ENCODE data around the gene OVCA2.

The OVCA2 gene

DNA sequence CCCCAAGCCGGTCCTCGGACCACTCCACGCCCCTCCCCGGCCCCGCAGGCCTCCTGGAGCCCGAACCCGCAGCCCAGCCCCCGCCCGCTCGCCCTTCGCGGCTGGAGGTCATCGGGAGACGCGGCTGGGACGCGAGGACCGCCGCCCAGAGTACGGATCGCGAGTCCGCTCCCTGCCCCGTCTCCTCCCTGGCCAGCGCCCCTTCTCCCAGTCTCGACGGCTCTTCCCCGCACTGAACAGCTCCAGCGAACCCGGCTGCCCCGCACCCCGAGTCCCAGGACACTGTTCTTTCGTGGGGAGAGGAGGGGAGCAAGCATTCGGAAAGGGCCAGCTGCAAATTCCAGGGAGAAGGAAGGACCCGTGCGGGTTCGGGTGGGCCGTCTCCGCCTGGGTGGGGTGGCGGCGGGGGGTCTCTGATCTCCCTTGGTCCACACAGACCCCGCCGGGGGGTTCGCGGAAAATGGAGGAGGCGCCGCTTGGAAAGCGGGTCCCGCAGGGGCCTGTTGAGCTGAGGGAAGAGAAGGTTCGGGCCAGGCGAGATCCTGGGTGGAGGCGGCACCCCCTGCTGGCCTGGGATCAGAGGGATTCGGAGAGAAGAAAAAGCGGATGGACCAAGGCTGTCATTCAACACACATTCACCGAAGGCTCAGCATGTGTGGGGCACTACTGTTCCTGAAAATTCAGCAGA, 16.1 kb upstream of the OVCA2 start (continued):
- TF ChIP-seq ZNF585B (tag by site-specific recombination; IDR thresholded peaks at IDR 0.05) (no peak), ZNF843 (tag by site-specific recombination; IDR thresholded peaks at IDR 0.05) (no peak), GLI4 (tag by site-specific recombination; IDR thresholded peaks at IDR 0.05) (no peak), ZNF785 (tag by site-specific recombination; IDR thresholded peaks at IDR 0.05) (no peak), ZNF341 (tag by site-specific recombination; IDR thresholded peaks at IDR 0.05; ENCODE audit: low read depth) (peak; percentile 64), GLIS1 (tag by site-specific recombination; IDR thresholded peaks at IDR 0.05) (peak; percentile 87), MYNN (tag by site-specific recombination; IDR thresholded peaks at IDR 0.05; ENCODE audit: borderline replicate concordance) (no peak), ZNF132 (tag by site-specific recombination; IDR thresholded peaks at IDR 0.05; ENCODE audit: borderline replicate concordance) (no peak), ZNF76 (tag by site-specific recombination; IDR thresholded peaks at IDR 0.05; ENCODE audit: borderline replicate concordance, low read depth) (no peak), ZNF621 (tag by site-specific recombination; IDR thresholded peaks at IDR 0.05) (no peak), ZNF391 (tag by site-specific recombination; IDR thresholded peaks at IDR 0.05; ENCODE audit: borderline replicate concordance, low read depth) (no peak), ZNF138 (tag by site-specific recombination; IDR thresholded peaks at IDR 0.05; ENCODE audit: borderline replicate concordance) (no peak), GLIS2 (tag by site-specific recombination; IDR thresholded peaks at IDR 0.05) (peak; percentile 76), ZNF548 (tag by site-specific recombination; IDR thresholded peaks at IDR 0.05) (no peak), ZNF248 (tag by site-specific recombination; IDR thresholded peaks at IDR 0.05) (no peak), ZBTB1 (tag by site-specific recombination; IDR thresholded peaks at IDR 0.05) (no peak), KLF7 (tag by site-specific recombination; IDR thresholded peaks at IDR 0.05; ENCODE audit: borderline replicate concordance) (no peak), ZNF157 (tag by site-specific recombination; IDR thresholded peaks at IDR 0.05) (no peak), ZNF510 (tag by site-specific recombination; IDR thresholded peaks at IDR 0.05; ENCODE audit: insufficient replicate concordance) (no peak), ZNF404 (tag by site-specific recombination; IDR thresholded peaks at IDR 0.05) (no peak), ZNF335 (tag by site-specific recombination; conservative IDR thresholded peaks at IDR 0.05) (peak; percentile 85), ZNF776 (tag by site-specific recombination; IDR thresholded peaks at IDR 0.05; ENCODE audit: borderline replicate concordance) (no peak), ZNF837 (tag by site-specific recombination; IDR thresholded peaks at IDR 0.05) (no peak), ZNF654 (tag by site-specific recombination; IDR thresholded peaks at IDR 0.05; ENCODE audit: low read depth) (peak; percentile 72), REPIN1 (tag by site-specific recombination; IDR thresholded peaks at IDR 0.05; ENCODE audit: low read depth) (no peak), ZNF555 (tag by site-specific recombination; conservative IDR thresholded peaks at IDR 0.05) (no peak), SCRT1 (tag by site-specific recombination; IDR thresholded peaks at IDR 0.05; ENCODE audit: borderline replicate concordance) (no peak)
- TF ChIP-seq, protein P1, sequence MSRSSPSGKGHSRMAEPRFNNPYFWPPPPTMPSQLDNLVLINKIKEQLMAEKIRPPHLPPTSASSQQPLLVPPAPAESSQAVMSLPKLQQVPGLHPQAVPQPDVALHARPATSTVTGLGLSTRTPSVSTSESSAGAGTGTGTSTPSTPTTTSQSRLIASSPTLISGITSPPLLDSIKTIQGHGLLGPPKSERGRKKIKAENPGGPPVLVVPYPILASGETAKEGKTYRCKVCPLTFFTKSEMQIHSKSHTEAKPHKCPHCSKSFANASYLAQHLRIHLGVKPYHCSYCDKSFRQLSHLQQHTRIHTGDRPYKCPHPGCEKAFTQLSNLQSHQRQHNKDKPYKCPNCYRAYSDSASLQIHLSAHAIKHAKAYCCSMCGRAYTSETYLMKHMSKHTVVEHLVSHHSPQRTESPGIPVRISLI (tag by site-specific recombination; IDR thresholded peaks at IDR 0.05), result no peak
- TF ChIP-seq, protein P2, sequence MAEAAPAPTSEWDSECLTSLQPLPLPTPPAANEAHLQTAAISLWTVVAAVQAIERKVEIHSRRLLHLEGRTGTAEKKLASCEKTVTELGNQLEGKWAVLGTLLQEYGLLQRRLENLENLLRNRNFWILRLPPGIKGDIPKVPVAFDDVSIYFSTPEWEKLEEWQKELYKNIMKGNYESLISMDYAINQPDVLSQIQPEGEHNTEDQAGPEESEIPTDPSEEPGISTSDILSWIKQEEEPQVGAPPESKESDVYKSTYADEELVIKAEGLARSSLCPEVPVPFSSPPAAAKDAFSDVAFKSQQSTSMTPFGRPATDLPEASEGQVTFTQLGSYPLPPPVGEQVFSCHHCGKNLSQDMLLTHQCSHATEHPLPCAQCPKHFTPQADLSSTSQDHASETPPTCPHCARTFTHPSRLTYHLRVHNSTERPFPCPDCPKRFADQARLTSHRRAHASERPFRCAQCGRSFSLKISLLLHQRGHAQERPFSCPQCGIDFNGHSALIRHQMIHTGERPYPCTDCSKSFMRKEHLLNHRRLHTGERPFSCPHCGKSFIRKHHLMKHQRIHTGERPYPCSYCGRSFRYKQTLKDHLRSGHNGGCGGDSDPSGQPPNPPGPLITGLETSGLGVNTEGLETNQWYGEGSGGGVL (tag by site-specific recombination; IDR thresholded peaks at IDR 0.05), result no peak
- TF ChIP-seq, protein P3, sequence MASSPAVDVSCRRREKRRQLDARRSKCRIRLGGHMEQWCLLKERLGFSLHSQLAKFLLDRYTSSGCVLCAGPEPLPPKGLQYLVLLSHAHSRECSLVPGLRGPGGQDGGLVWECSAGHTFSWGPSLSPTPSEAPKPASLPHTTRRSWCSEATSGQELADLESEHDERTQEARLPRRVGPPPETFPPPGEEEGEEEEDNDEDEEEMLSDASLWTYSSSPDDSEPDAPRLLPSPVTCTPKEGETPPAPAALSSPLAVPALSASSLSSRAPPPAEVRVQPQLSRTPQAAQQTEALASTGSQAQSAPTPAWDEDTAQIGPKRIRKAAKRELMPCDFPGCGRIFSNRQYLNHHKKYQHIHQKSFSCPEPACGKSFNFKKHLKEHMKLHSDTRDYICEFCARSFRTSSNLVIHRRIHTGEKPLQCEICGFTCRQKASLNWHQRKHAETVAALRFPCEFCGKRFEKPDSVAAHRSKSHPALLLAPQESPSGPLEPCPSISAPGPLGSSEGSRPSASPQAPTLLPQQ (tag by site-specific recombination; IDR thresholded peaks at IDR 0.05), result no peak
- TF ChIP-seq, protein P4, sequence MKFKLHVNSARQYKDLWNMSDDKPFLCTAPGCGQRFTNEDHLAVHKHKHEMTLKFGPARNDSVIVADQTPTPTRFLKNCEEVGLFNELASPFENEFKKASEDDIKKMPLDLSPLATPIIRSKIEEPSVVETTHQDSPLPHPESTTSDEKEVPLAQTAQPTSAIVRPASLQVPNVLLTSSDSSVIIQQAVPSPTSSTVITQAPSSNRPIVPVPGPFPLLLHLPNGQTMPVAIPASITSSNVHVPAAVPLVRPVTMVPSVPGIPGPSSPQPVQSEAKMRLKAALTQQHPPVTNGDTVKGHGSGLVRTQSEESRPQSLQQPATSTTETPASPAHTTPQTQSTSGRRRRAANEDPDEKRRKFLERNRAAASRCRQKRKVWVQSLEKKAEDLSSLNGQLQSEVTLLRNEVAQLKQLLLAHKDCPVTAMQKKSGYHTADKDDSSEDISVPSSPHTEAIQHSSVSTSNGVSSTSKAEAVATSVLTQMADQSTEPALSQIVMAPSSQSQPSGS (tag by site-specific recombination; IDR thresholded peaks at IDR 0.05; ENCODE audit: low read depth), result no peak
- TF ChIP-seq, protein P5, sequence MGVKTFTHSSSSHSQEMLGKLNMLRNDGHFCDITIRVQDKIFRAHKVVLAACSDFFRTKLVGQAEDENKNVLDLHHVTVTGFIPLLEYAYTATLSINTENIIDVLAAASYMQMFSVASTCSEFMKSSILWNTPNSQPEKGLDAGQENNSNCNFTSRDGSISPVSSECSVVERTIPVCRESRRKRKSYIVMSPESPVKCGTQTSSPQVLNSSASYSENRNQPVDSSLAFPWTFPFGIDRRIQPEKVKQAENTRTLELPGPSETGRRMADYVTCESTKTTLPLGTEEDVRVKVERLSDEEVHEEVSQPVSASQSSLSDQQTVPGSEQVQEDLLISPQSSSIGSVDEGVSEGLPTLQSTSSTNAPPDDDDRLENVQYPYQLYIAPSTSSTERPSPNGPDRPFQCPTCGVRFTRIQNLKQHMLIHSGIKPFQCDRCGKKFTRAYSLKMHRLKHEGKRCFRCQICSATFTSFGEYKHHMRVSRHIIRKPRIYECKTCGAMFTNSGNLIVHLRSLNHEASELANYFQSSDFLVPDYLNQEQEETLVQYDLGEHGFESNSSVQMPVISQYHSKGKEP (tag by site-specific recombination; IDR thresholded peaks at IDR 0.05), result no peak
